HCT116 (cell line): ENCODE data around the gene HTT-AS.

Experiments used
- ATF3 ChIP-seq: IDR thresholded peaks from 2 replicates; pipeline ENCODE4 v1.6.1; 2012
- EZH2 ChIP-seq: fragments of 200-600 bp; sonication (generic); IDR thresholded peaks from 2 replicates; pipeline ENCODE4 v1.6.1; 2017; ENCODE audit warnings: antibody characterized with exemption, mixed run types
- EZH2phosphoT487 ChIP-seq: fragments of 200-600 bp; IDR thresholded peaks from 2 replicates; pipeline ENCODE4 v1.6.1; 2018; ENCODE audit warnings: antibody characterized with exemption, borderline replicate concordance
- MAX ChIP-seq: IDR thresholded peaks from 2 replicates; pipeline ENCODE4 v1.6.1; 2012
- POLR2A ChIP-seq: IDR thresholded peaks from 2 replicates; pipeline ENCODE4 v1.7.0; 2011; ENCODE audit warnings: borderline replicate concordance; ENCODE audit not compliant: insufficient read depth, insufficient read length; ENCODE audit errors: extremely low read depth
- POLR2AphosphoS5 ChIP-seq: IDR thresholded peaks from 2 replicates; pipeline ENCODE4 v1.6.1; 2011; ENCODE audit warnings: mild to moderate bottlenecking, low read depth, low read length, moderate library complexity
- SP1 ChIP-seq: IDR thresholded peaks from 2 replicates; pipeline ENCODE4 v1.6.1; 2012; ENCODE audit warnings: low read depth
- YY1 ChIP-seq: IDR thresholded peaks from 2 replicates; pipeline ENCODE4 v1.6.1; 2011; ENCODE audit warnings: low read length, low read depth, moderate library complexity, mild to moderate bottlenecking; ENCODE audit not compliant: insufficient replicate concordance; ENCODE audit errors: extremely low read depth
- ZBTB33 ChIP-seq: IDR thresholded peaks from 2 replicates; pipeline ENCODE4 v1.6.1; 2011; ENCODE audit warnings: mild to moderate bottlenecking, low read length, moderate library complexity; ENCODE audit not compliant: insufficient replicate concordance; ENCODE audit errors: extremely low read depth
- TF ChIP-seq, protein P1 (sequence below), 3 experiments: fragments of 200-600 bp in 1 of 3; sonication (generic) in 1 of 3; IDR thresholded peaks in 2 of 3; conservative IDR thresholded peaks in 1 of 3; 2 replicates each; pipeline ENCODE4 v1.5.1; 2012 to 2017; ENCODE audit warnings: low read depth in 2 of 3, low read length in 2 of 3, antibody characterized with exemption in 1 of 3, borderline replicate concordance in 1 of 3, control low read depth in 1 of 3, mild to moderate bottlenecking in 1 of 3, mixed read lengths in 1 of 3, mixed run types in 1 of 3, moderate library complexity in 1 of 3; ENCODE audit not compliant: insufficient read depth in 1 of 3
- TF ChIP-seq, protein P2 (sequence below): IDR thresholded peaks from 2 replicates; pipeline ENCODE4 v1.6.1; 2012; ENCODE audit warnings: low read depth

DNA sequence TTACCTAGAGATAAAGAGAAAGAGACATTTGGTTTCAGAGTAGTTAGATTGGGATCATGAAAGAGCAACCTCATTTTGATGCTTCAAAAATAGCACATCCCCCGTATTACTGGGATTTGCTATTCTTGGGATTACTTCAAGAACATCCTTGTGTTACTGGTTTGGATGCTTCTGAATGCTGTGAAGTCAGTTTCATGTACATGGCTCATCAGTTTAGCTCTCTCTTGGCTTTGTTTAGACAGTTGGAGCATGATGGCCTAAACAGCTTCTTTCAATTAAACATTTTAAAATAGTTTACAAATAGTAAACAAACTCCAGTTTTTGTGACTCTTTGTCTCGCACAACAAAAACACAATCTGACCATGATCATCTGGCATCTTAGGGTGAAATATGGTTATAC is 24.0 kb upstream of the HTT-AS start:
- TF ChIP-seq EZH2, result no peak
- TF ChIP-seq, protein P1, sequence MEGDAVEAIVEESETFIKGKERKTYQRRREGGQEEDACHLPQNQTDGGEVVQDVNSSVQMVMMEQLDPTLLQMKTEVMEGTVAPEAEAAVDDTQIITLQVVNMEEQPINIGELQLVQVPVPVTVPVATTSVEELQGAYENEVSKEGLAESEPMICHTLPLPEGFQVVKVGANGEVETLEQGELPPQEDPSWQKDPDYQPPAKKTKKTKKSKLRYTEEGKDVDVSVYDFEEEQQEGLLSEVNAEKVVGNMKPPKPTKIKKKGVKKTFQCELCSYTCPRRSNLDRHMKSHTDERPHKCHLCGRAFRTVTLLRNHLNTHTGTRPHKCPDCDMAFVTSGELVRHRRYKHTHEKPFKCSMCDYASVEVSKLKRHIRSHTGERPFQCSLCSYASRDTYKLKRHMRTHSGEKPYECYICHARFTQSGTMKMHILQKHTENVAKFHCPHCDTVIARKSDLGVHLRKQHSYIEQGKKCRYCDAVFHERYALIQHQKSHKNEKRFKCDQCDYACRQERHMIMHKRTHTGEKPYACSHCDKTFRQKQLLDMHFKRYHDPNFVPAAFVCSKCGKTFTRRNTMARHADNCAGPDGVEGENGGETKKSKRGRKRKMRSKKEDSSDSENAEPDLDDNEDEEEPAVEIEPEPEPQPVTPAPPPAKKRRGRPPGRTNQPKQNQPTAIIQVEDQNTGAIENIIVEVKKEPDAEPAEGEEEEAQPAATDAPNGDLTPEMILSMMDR (IDR thresholded peaks at IDR 0.05 in 2 of 3, conservative IDR thresholded peaks at IDR 0.05 in 1 of 3; ENCODE audit: borderline replicate concordance in 1 of 3, insufficient read depth in 1 of 3, low read depth in 2 of 3, low read length in 2 of 3), result no peak
- TF ChIP-seq POLR2A, result no peak
- TF ChIP-seq ATF3, result no peak
- no peak for TF ChIP-seq POLR2AphosphoS5
- TF ChIP-seq MAX, result no peak
- TF ChIP-seq YY1, result no peak
- TF ChIP-seq, protein P2, sequence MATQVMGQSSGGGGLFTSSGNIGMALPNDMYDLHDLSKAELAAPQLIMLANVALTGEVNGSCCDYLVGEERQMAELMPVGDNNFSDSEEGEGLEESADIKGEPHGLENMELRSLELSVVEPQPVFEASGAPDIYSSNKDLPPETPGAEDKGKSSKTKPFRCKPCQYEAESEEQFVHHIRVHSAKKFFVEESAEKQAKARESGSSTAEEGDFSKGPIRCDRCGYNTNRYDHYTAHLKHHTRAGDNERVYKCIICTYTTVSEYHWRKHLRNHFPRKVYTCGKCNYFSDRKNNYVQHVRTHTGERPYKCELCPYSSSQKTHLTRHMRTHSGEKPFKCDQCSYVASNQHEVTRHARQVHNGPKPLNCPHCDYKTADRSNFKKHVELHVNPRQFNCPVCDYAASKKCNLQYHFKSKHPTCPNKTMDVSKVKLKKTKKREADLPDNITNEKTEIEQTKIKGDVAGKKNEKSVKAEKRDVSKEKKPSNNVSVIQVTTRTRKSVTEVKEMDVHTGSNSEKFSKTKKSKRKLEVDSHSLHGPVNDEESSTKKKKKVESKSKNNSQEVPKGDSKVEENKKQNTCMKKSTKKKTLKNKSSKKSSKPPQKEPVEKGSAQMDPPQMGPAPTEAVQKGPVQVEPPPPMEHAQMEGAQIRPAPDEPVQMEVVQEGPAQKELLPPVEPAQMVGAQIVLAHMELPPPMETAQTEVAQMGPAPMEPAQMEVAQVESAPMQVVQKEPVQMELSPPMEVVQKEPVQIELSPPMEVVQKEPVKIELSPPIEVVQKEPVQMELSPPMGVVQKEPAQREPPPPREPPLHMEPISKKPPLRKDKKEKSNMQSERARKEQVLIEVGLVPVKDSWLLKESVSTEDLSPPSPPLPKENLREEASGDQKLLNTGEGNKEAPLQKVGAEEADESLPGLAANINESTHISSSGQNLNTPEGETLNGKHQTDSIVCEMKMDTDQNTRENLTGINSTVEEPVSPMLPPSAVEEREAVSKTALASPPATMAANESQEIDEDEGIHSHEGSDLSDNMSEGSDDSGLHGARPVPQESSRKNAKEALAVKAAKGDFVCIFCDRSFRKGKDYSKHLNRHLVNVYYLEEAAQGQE, result no peak
- no peak for TF ChIP-seq SP1
- no peak for TF ChIP-seq EZH2phosphoT487
- TF ChIP-seq ZBTB33, result no peak
